NCI-H2171 treated with DMSO at 0.1 percent for 48 hours (cell line): ENCODE results near the gene CACHD1.

Experiments
- DNase-seq: peaks from one replicate; lab custom pipeline; 2025; lab: John Stamatoyannopoulos, UW

The CACHD1 gene

DNA sequence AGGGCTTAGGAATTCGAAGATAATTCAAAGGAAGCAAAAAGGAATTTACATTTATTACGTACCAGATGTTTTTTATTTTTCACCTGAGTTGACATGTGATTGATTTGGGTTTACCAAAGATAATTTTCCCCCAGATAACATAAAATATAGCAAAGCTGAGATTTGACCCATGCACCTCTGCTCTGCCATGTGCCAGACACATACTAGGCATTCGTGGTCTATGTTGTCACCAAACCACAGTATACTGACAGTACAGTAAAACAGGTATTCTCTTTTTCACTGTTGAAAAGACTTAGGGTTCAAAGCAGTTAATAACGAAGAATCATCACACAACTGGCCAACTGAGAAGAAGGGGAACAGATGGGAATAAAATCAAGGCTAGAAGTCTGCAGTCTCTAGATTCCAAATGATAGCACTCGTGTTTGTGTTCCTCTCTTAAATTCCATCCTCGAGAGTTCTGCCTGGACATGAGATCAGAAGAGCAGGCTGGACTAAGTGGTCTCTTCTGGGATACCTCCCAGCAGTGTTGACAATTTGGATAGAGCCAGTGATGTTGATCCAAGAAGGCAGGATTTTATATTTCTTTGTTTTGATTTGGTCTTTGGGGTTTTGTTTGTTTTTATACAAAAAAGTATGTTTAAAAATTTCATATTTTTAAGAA, 189.7 kb downstream of the CACHD1 start:
- DNase-seq: no peak

DNA sequence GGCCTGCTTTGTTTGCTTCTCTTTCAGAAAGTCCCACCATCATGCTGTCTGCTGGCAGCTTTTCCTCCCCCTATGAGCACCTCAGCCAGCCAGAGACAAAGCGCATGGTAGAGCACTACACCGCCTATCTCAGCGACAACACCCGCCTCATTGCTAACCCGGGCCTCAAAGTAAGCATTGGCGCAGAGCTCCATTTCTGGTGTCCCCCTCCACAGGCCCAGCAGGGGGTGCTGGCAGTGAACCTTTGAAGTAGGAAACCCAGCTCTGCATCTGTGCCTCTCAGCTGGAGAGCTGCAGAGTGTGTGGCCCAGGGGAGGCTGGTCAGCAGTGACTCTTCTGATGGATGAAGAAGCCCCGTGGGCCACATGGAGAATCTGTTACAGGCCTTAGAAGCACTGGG, 193.7 kb downstream of the CACHD1 start:
- DNase-seq: no peak

GRCh38 chr1:64664299-64664698, 194.4 kb downstream of the CACHD1 start:
- DNase-seq: no peak

DNA sequence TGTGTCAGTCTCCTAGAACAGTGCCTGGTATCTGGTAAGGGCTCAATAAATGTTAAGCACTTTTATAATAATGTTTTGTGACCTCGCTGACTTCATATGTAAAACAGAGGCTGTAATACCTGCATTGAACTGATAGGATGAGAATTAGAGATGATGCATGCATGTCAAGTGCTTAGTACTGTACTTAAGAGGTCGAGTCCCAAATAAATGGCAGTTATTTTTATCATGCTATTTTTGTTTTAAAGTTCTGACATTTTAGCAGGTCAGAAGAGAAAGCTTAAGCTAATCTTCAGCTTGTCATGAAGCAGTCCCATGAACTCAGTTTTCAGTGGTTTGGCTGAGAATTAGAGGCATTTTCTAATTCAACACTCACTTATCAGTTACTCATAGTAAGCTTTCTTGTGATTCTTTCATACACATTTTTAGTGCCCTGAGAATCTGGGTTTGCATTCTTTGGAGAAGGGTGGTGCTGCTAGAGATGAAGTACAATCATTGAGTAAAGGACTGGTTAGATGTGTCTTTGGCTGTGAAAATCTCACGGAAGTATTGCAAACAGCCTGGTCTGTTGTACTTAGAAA, 199.3 kb downstream of the CACHD1 start:
- no peak for DNase-seq

GRCh38 chr1:64675718-64676345, 205.9 kb downstream of the CACHD1 start:
- DNase-seq: peak; percentile 6

GRCh38 chr1:64676386-64676785, 206.5 kb downstream of the CACHD1 start:
- no peak for DNase-seq

DNA sequence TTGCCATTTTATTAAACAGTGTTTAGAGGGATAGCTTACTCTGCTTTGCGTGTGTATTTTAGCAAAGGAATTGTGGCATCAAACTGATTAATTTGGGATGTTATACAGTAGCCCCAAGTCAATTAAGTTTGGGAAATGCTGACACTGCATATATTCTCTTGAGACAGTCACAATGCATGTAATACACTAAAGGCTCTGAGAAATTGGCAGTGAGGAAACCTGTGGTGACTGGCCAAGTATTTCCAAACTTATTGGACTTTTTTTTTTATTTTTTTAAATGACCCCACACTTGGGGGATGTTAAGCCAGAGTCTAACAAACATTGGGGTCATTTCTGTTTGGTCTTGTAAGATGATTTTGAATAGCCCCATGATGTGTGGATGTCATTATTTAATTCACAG, 207.6 kb downstream of the CACHD1 start:
- no peak for DNase-seq

DNA sequence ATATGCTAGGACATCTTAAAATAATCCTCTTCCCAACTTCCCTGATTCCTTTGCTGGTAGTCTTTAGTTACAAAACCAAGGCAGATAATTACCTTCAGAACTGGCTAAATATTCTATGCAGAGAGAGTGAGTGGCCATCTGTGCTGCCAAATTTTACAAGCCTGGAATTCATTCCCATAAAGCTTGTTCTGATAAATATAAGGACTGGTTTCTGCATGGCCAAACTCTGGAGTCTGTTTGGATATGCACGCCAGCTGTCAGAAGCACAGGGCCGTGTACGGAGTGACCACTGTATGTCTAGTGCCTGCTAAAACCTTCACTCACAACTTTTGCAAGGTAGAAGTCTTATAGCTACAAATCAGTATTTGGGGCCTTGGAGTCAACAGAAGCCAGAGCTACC, 208.4 kb downstream of the CACHD1 start:
- no peak for DNase-seq

- no peak for DNase-seq
Observed at GRCh38 chr1:64679177-64679576, 209.2 kb downstream of the CACHD1 start.

GRCh38 chr1:64680599-64680998, 210.7 kb downstream of the CACHD1 start:
- no peak for DNase-seq

GRCh38 chr1:64681043-64681442, 211.1 kb downstream of the CACHD1 start:
- DNase-seq: no peak

DNA sequence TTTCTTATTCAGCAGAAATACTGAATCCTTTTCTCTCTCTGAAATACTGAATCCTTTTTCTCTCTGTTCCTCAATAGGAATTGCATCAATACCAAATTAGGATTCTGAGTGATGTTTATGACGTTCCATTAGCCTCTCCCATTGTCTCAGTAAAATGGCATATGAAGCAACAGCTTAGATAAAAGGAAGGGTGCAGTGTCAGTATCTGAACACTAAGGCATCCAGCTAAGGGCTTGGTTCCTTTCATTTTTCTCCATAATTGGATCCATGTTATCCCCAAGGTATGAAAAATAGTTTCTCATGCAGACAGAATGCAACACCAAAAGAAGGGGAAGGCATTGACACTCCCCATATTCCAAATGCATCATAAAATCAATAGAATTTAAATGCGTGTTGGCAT, 213.5 kb downstream of the CACHD1 start:
- no peak for DNase-seq

DNA sequence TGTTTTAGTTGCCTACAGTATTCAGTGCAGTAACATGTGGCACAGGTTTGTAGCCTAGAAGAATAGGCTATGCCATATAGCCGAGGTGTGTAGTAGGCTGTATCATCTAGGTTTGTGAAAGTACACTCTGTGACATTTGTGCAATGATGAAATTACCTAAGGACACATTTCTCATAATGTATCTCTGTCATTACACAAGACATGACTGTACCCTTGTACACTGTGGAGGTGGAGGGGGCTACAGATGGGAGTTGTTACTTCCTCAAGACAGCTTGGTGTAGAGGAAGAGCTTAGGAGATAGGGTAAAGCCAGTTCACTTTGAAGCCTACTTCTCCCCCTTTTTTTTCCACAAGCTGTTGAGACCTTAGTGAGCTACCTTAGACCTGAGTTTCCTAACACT, 215.3 kb downstream of the CACHD1 start:
- no peak for DNase-seq

GRCh38 chr1:64685765-64686341, 215.9 kb downstream of the CACHD1 start:
- DNase-seq: no peak

DNA sequence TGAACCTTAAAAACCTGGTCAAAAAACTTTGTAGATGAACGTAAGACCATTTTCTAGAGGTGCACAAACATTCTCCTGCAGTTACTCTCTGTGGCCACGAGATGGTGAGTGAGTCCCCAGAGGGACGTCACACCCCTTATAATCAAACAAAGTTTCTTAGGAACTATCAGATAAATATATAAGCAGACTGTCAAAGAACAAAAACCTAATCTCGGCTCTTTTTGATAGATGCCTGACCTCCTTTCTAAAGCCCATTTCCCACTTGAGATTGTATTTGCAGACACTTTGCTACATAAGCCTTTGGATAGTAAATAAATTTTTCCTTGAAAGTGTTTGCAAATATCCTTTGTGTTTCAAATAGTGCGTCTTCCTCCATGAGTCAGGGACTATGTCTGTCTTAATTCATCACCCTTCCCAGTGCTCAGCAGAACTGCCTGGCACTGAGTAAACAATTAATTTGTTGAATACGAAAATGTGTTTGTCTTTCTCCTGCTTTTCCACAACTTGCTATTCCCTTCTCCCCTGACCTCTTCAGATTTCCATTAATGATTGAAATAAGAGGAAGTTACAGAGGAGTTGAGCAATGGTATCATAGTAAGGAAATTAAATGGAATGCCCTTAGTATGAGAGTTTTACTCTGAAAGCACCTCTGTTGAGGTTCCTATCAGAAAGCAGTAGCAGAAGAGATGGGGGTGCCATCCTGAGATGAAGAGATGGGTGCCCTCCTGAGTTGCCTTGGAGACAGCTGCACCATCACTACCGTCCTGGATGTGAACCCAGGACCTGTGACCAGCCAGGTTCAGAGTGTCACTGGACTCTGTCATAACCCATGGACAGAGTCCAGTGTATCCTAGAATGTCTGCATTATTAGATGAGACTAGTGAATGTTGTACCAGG, 217.1 kb downstream of the CACHD1 start:
- DNase-seq: peak; percentile 45

DNA sequence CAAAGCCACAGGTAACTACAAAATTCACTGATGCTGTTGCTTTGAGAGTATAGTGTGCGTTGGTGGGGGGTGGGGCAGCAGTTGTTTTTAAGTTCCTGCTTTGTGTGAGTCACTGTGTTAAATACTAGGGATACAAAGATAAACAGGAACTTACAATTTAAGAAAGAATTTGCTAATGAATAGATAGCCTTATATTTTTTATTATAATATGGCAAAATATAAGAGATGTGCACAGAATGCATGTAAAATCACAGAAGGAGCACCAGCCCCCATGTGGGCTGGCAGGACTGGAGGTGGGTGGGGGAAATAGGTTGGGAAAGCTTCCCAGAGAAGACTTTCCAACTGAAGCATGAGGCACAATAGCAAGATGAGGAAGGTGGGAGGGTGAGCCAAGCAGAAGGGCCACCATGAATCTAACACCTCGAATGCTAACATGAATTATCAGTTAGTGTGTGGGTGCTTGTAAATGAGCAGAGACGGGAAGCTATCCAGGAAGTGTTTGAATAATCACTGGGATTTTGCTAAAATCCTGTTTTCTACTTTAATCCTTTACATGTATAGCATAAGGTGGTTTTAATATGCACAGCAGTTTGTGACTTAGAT, 217.9 kb downstream of the CACHD1 start:
- no peak for DNase-seq

DNA sequence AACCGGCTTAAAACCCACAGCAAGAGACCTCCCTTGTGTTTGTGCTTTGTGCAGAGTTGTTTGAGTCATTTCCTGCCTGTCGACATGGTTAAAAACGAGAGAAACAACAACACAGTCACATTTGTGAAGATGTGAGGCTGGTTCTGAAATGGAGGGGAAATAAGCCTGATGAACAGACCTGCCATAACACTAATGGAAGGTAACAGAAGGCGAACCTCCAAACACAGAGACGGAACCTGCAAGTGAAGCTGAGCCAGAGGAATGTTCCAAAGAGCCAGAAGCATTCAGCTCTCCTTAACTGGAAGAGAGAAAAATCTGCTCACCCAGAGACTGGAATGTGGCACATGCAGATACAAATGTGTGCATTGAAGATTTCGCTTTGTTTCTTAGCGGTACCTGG, 221.7 kb downstream of the CACHD1 start:
- DNase-seq: no peak

DNA sequence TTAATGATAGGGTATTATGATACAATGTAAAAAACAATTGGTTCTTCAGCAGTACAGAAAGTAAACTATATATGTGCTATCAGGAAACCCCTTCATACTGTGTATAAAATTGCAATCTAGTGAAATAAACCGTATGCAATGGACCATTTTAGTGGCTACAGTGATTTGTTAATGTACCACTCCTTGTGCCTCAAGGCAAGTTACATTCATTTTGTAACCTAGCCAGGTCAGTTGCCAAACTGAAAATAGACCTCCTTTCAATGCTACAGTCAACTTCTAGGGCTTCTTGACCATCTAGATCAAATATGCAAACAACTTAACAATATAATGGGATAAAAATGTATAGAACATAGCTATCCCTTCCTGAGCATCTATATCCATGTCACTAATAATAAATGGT, 223.0 kb downstream of the CACHD1 start:
- no peak for DNase-seq

GRCh38 chr1:64693406-64693805, 223.5 kb downstream of the CACHD1 start:
- no peak for DNase-seq

DNA sequence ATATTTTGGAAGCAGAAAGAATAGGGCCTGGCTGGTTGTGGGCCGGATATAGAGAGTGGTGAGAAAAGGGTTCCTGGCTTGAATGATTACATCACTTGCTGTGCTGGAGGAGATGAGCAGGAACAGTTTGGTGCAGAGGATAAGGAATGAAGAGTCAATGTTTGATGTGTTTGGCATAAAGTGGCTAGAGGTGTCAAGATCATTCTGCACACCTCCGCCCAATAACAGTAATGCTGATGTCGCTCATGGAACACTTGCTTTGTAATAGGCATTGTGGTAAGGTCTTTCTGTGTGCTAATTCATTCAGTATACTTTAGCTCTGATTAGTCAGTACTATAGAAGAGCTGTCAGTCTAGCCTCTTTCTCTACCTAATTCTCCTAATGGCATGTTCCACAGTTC, 226.9 kb downstream of the CACHD1 start:
- no peak for DNase-seq

- DNase-seq: no peak
Observed at GRCh38 chr1:64699327-64699726, 229.4 kb downstream of the CACHD1 start.

- DNase-seq: no peak
Observed at GRCh38 chr1:64701071-64701470, 231.1 kb downstream of the CACHD1 start.
